Measurements from ENCODE around the gene RAPGEF2. TPM values are rescaled to one million over a fixed set of nuclear protein-coding genes. Genes with fewer than 3 reads are reported as not detected.

RAPGEF2 gene
- total RNA-seq, 1 donor from 2014 or later: 15.3 TPM

DNA sequence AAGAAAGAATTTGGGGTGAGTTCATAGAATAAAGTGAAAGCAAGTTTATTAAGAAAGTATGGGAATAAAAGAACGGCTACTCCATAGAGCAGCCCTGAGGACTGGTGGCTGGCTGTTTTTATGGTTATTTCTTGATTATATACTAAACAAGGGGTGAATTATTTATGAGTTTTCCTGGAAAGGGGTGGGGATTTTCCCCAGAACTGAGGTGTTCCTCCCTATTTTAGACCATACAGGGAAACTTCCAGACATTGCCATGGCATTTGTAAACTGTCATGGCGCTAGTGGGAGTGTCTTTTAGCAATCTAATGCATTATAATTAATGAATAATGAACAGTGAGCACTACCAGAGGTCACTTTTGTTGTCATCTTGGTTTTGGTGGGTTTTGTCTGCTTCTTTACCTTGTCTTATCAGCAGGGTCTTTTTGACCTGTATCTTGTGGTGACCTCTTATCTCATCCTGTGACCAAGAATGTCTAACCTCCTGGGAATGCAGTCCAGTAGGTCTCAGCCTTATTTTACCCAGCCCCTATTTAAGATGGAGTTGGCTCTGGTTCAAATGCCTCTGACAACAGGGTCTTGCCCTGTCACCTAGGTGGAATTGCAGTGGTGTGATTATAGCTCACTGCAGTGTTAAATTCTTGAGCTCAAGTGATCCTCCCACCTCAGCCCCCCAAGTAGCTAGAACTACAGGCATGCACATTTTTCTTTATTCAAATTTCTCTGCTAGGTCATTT lies 27.1 kb downstream of the RAPGEF2 start:
- intact Hi-C loops (cut with micrococcal nuclease): no loop called here

DNA sequence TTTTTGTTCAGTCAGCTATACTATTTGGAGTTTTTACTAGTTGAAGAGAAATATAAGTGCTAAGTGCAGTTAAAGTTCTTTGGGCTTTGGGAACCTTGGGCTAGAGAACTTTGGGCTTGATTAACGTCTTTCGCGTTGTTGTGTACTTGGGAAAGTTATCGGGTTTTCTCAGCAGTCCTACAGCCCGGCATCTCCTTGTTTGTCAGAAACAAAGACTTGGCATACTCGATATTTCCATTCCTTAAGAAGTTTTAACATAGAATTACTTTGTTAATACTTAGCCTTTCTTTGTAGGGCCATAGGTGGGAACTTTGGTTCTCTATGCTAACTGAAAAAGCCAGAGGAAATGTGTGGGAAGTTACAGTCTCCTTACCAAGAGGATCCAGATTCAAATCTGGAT lies 28.7 kb downstream of the RAPGEF2 start:
- intact Hi-C loops (cut with micrococcal nuclease): no loop called here

DNA sequence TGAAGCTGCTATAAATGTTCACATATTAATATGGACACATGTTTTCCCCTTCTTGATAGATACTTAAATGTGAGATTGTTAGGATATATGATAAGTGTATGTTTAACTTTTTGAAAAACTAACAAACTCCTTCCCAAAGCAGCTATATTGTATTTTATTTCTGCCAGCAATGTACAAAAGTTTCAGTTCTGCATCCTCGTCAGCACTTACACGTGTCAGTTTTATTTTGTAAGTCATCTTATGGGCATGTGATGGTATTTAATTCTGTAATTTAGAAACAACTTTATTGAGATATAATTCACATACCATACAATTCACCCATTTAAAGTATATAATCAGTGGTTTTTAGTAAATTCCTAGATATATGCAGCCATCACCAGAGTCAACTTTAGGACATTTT lies 31.6 kb downstream of the RAPGEF2 start:
- intact Hi-C loops (cut with micrococcal nuclease): no loop called here

DNA sequence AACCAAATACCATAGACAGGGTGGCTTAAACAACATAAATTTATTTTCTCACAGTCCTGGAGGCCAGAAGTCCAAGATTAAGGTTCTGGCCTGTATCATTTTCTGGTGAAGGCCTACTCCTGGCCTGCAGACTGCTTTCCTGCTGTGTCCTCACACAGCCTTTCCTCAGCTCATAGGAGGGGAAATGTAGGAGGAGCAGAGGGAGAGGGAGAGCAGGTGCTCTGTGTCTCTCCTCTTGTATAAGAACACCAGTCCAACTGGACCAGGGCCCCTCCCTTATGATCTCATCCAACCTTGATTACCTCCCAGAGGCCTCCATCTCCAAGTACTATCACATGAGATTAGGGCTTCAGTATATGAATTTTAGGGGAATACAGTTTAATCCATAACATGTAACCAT lies 34.3 kb downstream of the RAPGEF2 start:
- intact Hi-C loops (cut with micrococcal nuclease): no loop called here

DNA sequence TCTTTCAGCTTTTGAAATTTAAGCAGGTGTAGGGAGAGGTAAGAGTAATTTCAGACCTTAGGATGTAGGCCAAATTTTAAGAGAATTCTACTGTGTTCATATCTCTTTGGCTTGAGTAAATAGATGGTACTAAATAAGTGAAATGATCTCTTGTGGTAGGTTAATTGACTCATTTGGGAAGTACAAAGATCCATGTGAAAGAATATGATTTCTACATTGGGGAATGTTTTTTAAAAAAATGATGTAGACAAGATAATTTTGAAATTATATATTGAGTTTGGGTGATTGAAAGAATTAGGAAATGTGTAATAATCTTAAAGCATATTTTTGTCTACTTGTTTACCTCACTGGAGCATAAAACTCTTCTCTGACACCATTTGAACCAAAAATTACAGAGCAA lies 35.6 kb downstream of the RAPGEF2 start:
- intact Hi-C loops (cut with micrococcal nuclease): no loop called here

DNA sequence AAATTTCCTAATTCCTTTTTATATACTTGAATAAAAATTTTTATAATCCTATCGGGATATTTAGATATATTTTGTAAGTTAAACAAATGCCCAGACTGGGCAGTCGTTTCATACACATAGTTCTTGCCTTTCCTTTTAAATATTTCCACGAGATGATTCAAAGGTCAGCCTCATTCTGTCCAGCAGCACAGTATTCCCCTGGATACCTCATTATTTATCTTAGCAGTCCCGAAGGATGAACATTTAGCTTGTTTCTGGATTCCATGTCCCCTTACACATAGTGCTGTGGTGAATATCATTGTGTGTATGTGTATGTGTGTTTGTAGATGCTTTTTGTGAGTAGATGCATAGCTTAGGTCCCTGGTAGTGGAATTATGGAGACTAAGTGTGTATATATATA lies 38.3 kb downstream of the RAPGEF2 start:
- intact Hi-C loops (cut with micrococcal nuclease): no loop called here

DNA sequence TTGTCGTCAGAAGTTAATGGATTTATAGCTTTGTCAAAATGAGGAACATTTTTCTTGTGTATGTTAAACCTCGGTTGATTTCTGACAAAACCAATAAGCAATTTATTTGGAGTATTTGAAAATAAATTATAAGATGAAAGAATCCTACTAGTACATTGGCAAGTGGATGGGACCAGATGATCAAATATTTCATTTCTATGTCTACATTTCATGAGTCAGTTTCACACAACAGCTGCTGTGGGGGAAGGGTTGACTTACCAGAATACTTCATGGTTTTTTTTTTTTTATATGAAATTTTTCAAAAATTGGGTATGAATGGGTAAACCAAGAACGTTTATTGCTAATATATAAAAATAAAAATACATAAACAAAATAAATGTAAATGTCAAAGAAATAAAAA lies 39.4 kb downstream of the RAPGEF2 start:
- intact Hi-C loops (cut with micrococcal nuclease): no loop called here

DNA sequence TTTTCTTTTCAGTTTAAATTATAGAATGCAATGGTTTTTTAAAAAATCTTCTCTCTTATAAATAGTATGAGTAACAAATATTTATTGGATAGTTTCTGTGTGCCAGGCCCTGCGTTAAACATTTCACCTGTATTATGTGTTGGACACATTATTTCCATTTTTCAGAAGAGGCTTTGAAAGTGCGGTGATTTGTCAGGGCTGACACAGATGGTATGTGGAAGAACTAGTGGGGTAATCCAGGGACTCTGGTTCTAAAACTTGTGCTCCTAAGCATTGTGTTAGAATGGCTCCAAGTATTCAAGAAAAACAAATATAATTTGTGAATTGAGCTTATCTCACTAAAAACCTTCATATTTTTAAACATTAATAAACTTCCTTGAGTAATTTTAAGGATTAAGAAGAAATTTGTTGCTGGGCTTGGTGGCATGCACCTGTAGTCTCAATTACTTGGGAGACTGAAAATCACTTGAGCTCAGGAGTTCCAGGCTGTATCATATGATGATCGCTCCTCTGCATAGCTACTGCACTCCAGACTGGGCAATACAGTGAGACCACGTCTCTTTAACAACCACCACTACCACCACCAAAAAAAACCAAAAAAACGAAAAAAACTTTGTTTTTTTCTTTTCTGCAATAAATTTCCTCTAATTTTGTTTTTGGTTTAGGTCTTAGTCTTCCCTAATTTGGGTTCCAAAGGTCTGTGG lies 40.0 kb downstream of the RAPGEF2 start:
- intact Hi-C loops (cut with micrococcal nuclease): no loop called here

DNA sequence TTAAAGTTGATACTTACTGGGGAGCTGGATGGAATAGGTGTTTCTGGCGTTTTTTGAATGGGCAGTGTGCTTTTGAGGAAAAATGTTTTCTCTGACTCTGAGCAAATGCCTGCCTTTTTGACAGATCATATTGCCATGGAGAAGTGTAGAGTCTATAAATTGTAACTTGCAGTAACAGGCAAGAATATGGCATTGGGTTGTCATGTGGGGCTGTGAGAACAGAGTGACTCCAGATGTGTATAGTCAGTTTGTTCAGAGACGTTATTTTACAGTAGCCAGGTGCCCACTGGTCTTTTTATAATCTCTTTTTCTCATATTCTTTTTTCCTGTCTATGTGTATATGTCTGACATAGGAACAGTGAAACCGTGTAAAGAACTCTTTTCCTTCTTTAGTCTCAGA lies 40.8 kb downstream of the RAPGEF2 start:
- intact Hi-C loops (cut with micrococcal nuclease): no loop called here

DNA sequence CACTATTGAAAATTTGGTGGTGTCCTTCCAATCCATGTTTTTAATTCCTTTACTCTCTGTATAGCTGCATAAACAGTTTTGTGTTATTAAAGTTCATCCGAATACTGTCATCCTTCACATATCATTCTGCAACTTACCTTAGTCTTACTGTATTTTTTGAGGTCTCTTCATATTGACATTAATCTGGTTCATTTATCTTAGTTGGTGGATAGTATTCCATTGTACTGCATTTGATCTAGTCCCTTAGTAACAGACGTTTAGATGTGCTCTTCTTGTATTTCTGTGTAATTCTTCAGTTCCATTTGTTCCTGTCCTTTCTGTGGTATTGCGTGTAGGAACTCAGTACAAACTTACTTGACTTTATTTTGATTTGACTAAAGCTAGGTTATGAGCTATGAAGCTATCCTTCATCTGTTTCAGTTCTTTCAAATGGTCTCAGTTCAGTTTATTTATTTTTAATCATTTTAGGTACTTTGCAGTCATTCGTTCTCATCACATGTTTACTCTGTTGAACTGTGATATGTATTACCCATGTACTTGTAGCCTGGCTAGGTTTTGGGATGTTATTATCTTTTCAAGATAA lies 41.3 kb downstream of the RAPGEF2 start:
- intact Hi-C loops (cut with micrococcal nuclease): no loop called here

DNA sequence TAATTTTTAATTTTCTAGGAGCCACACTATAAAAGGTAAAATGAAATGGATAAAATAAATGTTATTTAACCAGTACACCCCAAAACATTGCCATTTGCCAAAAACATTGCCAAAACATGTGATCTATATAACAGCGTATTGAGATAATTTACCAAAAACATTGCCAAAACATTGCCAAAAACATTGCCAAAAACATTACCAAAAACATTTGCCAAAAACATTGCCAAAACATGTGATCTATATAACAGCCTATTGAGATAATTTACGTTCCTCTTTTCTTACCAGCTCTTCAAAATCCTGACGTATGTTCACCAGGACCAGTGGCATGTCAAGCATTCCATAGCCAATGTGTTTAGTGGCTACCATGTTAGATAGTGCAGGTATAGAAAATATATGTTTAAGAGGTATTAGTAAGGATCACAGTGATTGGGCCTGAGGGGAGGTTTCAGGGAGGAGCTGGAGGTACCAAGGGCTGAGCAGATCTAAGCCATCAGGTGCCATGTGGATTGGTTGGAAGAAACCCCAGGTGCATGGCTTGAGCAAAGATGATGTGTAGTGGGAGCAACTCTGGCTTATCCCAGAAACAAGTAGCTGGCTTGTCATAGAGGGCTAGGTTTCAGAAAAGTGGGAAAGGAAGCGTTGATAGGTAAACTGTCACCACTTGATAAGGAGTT lies 42.6 kb downstream of the RAPGEF2 start:
- intact Hi-C loops (cut with micrococcal nuclease): no loop called here

DNA sequence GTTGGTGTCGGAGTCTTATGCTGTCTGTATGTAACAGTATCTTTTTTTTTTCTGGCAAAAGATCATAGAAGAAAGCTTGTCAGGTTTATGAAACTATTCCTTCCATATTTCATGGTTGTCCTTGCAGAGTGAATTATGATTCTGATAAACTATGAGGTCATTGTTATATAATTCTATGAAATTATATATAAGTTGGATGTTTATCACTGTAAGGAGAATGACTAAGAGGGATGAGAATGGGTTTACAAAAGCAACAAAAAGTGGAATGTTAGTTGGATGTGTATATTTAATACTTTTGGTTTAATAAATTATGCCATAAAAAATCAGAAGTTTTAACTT lies 43.1 kb downstream of the RAPGEF2 start:
- intact Hi-C loops (cut with micrococcal nuclease): no loop called here

DNA sequence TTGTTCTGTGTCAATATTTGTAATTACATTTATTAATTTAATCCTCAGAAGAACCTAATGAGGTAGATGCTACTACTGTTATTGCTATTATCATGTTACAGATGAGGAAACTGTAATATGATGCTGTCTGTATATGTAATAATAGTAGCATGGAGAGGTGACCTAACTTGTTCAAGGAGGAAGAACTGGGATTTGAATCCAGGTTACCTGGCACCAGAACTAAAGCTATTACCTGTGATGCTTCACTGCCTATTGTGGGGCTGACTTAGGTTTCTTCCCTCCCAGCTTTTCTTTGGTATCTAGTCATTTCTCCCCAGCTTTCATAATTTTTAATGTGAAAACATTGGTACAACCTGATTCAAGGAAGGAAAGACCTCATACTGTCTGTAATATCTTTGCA lies 43.6 kb downstream of the RAPGEF2 start:
- intact Hi-C loops (cut with micrococcal nuclease): no loop called here

DNA sequence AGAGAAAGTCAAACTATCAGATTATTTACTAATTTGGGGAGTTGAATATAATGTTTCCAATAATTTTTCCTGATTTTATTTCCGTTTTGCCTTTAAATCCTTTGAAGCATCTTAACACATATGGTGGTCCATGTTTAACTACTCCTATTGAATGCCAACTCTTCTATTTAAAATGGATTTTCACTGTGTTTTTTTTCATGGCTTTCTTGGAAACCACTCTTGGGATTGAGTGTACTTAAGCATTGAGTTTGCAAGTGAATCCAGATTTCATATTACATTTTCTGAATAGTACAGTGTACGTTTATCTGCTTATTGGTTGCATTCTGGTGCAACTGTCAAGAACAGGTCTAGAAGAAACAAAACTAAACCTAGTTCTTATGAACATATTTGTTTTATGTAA lies 45.6 kb downstream of the RAPGEF2 start:
- intact Hi-C loops (cut with micrococcal nuclease): no loop called here

DNA sequence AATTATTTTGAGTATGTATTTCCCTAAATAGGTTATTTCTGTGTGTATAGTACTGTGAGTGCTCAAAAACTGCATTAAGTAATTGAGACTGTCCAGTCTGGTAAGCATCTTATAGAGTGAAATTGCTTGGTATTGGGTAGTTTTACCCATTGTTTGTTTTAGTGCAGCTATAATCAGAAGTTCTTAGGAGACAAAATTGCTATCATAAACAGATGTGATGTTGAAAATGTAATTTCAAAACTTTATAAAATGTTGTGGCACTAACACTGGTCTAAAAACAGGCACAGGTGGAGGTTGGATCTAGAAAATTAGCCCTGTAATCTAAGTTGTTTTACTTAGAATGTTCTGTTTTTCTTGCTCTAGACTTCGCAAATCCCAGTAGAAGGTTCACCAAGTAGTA lies 46.8 kb downstream of the RAPGEF2 start:
- intact Hi-C loops (cut with micrococcal nuclease): no loop called here

DNA sequence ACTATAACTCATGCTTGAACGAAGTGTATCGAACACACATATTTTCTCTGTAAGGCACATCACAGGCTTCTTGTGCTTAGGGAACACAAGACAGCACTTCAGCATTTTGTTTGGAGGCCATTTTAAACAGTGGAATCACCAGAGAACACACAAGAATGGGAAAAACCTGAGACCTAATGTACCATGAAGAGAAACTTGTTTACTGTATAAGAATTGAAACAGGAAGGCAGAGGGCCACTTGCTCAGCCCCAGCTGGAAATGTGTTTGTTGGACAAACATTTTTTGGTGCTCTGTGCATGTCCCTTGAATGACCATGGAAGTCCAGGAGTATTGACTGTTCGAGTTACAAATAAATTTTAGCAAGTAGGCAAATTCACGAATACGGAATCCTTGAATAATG lies 47.5 kb downstream of the RAPGEF2 start:
- intact Hi-C loops (cut with micrococcal nuclease): no loop called here

DNA sequence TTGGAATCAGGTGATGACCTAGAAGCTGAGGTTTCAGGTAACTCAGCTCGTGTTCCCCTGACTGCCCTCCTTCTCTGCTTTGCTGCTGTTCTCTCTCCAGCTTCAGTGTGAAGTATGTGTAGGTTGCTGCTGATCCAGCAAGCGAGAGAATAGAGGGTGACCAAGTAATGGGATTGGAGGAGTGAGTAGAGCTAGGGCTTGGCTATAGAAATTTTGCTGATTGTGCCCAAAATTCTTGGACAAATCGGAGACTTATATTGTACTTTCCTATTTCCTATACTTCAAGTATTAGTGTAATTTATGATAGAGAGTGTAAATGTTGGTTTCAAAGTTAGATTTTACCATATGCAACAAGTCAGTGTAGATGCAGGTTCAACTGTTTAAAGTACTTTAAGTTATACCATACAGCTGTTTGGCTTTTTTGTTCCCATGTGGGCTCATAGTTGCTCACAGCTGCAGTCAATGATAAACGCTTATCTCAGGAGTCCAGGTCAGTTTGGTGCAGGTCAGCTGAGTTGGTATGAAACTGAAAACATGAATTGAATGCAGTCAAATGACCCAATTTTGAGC lies 48.0 kb downstream of the RAPGEF2 start:
- intact Hi-C loops (cut with micrococcal nuclease): no loop called here

DNA sequence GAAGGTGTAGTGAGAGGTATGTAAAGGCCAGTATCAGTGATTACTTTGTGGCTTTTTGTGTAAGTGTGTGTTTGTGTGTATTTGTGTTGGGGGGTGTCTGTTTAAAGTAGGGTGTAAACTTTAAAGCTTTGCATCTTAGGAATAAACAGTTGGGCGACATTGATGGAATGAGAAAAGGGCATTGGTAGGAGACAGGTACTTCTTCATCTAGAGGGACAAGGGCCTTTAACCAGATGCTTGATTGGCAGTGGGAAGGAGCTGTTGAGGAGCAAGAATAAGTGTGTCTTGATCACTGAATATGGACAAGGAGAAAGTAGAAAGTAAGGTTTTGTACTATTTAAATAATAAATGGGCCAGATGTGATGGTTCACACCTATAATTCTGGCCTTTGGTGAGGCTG lies 48.8 kb downstream of the RAPGEF2 start:
- intact Hi-C loops (cut with micrococcal nuclease): no loop called here

DNA sequence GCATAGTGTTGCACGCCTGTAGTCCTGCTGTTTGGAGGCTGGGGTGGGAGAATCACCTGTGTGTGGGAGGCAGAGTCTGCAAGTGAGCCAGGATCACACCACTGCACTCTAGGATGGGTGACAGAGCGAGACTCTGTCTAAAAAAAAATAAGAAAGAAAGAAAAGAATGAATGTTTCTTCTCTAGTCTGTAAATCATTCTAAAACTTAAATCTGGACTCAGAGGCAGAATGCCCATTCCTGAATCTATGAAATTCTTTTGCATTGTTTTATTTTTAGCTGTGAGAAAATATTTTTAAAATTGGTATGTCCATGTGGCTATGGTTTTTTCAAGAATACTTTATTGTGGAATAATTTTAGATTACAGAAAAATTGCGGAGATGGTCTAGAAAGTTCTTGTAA lies 49.3 kb downstream of the RAPGEF2 start:
- intact Hi-C loops (cut with micrococcal nuclease): no loop called here

DNA sequence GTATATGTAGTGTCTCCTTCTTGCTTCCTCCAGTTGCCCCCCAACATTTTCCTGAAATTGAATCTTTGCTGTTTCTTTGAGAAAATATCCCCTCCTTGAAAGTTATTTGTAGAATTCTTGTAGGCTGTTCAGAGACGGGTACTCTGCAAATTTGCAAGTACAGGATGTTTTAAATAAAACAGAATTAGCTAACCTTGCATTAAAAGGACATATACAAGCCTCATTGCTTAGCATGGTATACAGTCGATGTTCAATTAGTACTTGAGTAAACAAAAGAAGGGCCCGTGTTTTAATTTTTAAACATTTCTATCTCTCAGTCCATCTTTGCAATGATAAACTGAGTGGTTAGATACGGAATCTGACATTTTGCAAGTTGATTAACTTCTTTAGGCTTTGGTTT lies 50.8 kb downstream of the RAPGEF2 start:
- intact Hi-C loops (cut with micrococcal nuclease): no loop called here

DNA sequence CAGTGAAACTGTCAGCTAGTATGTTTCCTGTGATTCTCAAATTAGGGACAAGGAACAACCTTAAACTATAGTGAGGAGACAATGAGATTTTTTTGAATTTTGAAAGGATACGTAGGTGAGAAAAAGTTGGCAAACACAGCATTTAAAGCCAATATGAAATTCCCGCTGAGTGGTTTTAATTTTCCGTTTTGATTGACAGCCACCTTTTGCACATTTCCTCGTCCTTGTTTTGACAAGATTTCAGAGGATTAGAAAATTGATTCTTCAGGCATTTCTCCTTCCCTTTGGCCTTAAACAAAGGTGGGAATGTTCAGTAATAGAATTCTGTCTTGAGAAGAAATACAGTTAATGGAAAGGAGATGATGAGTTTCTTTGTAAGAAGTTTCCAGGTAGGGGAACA lies 52.2 kb downstream of the RAPGEF2 start:
- intact Hi-C loops (cut with micrococcal nuclease): no loop called here

DNA sequence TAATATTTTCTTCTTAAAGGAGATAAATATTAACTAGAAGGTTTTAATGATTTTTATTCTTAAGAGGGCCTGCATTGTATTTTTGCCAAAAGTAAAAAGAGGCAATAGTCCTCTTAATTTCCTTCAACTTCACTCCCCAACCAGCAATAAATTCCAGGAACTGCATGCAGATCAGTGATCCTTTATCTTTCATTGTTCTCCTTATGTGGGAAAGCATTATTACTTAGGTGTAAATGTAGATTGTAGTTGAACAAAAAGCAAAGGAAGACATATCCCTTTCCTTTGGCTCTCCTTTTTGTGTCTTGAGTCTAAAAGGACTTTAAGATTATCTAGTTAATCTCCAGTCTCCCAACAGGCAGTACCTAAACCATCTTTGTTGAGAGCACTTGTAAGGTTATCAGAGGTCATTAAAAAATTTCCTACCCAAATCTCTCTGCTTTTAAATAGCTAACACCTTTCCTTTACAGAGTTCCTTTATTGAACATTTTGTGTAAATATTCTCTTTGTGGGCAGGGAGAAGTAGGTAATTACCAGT lies 55.3 kb downstream of the RAPGEF2 start:
- intact Hi-C loops (cut with micrococcal nuclease): no loop called here

All from T-helper 2 cell treated with Interferon-gamma antibody and Interleukin-4, amounts not matched to agents 100 ng/mL and 5 ng/mL, for 36 hours (primary cell).